Mesenchymal stem cell (in vitro differentiated cells and primary cell): ENCODE results near the gene FILIP1L.

Experiments
- DNase-seq: peaks from one replicate; pipeline ENCODE4 v3.0.0-alpha.2; 2013
- H2AFZ ChIP-seq: one replicate; pipeline ENCODE4 v1.6.1; 2013; ENCODE audit warnings: low read depth, mild to moderate bottlenecking, control low read depth, inconsistent platforms, low read length, moderate library complexity
- H2AK5ac ChIP-seq: 2 replicates; pipeline ENCODE4 v1.6.1; 2013; ENCODE audit warnings: low read length, moderate library complexity, mild to moderate bottlenecking, inconsistent platforms; ENCODE audit not compliant: severe bottlenecking
- H2BK120ac ChIP-seq: one replicate; pipeline ENCODE4 v1.6.1; 2013; ENCODE audit warnings: low read depth, mild to moderate bottlenecking, inconsistent platforms, low read length, moderate library complexity
- H2BK12ac ChIP-seq, 2 experiments: one replicate each; pipeline ENCODE4 v1.6.1; 2013; ENCODE audit warnings: inconsistent platforms in 2 of 2, low read length in 2 of 2, mild to moderate bottlenecking in 2 of 2, moderate library complexity in 2 of 2, control low read depth in 1 of 2
- H2BK15ac ChIP-seq: one replicate; pipeline ENCODE4 v1.6.1; 2013; ENCODE audit warnings: mild to moderate bottlenecking, low read depth, inconsistent platforms; ENCODE audit not compliant: poor library complexity, severe bottlenecking
- H2BK5ac ChIP-seq: 2 replicates; pipeline ENCODE4 v1.6.1; 2013; ENCODE audit warnings: low read depth, mild to moderate bottlenecking, low read length, control low read depth, inconsistent platforms; ENCODE audit not compliant: poor library complexity, severe bottlenecking
- H3K14ac ChIP-seq, 2 experiments: one replicate each; pipeline ENCODE4 v1.6.1; 2013; ENCODE audit warnings: inconsistent platforms in 2 of 2, low read length in 2 of 2, control low read depth in 1 of 2, mild to moderate bottlenecking in 1 of 2, moderate library complexity in 1 of 2
- H3K18ac ChIP-seq, 2 experiments: one replicate each; pipeline ENCODE4 v1.6.1; 2013; ENCODE audit warnings: inconsistent platforms in 2 of 2, low read length in 2 of 2, control low read depth in 1 of 2, low read depth in 1 of 2, mild to moderate bottlenecking in 1 of 2
- H3K23ac ChIP-seq, 2 experiments: one replicate each; pipeline ENCODE4 v1.6.1; 2013; ENCODE audit warnings: inconsistent platforms in 2 of 2, low read length in 2 of 2, mild to moderate bottlenecking in 2 of 2, moderate library complexity in 2 of 2, control low read depth in 1 of 2
- H3K27ac ChIP-seq: 2 replicates; pipeline ENCODE4 v1.5.1; 2013; ENCODE audit warnings: mild to moderate bottlenecking, moderate library complexity, low read length, control low read depth, inconsistent platforms; ENCODE audit not compliant: poor library complexity, severe bottlenecking
- H3K27me3 ChIP-seq, 2 experiments: 2 replicates each; pipeline versions ENCODE4 v1.6.1 to v1.7.0; 2013; ENCODE audit warnings: low read length in 2 of 2, mild to moderate bottlenecking in 2 of 2, moderate library complexity in 2 of 2, control low read depth in 1 of 2, inconsistent platforms in 1 of 2; ENCODE audit not compliant: control insufficient read depth in 1 of 2, insufficient read depth in 1 of 2
- H3K36me3 ChIP-seq, 2 experiments: 2 replicates each; pipeline versions ENCODE4 v1.6.1 to v1.7.0; 2013; ENCODE audit warnings: low read length in 2 of 2, control low read depth in 1 of 2, inconsistent platforms in 1 of 2, low read depth in 1 of 2, mild to moderate bottlenecking in 1 of 2; ENCODE audit not compliant: insufficient read depth in 2 of 2, control insufficient read depth in 1 of 2
- H3K4ac ChIP-seq, 2 experiments: one replicate each; pipeline ENCODE4 v1.6.1; 2013; ENCODE audit warnings: inconsistent platforms in 2 of 2, low read length in 2 of 2, mild to moderate bottlenecking in 2 of 2, moderate library complexity in 2 of 2, control low read depth in 1 of 2, low read depth in 1 of 2
- H3K4me1 ChIP-seq: 2 replicates; pipeline ENCODE4 v1.6.1; 2013; ENCODE audit warnings: low read depth, low read length, control low read depth; ENCODE audit not compliant: control insufficient read depth, insufficient read depth
- H3K4me2 ChIP-seq: 2 replicates; pipeline ENCODE4 v1.6.1; 2013; ENCODE audit warnings: low read length, mild to moderate bottlenecking, inconsistent platforms; ENCODE audit not compliant: poor library complexity, severe bottlenecking
- H3K4me3 ChIP-seq, 2 experiments: 2 replicates each; pipeline versions ENCODE4 v1.5.1 to v1.7.0; 2013; ENCODE audit warnings: low read length in 2 of 2, mild to moderate bottlenecking in 2 of 2, control low read depth in 1 of 2, low read depth in 1 of 2; ENCODE audit not compliant: insufficient read depth in 1 of 2
- H3K79me1 ChIP-seq: replicated peaks from 2 replicates; pipeline ENCODE4 v1.6.1; 2013; ENCODE audit warnings: mild to moderate bottlenecking, control low read depth, low read length, inconsistent platforms; ENCODE audit not compliant: poor library complexity, severe bottlenecking
- H3K9ac ChIP-seq: 2 replicates; pipeline ENCODE4 v1.7.0; 2013; ENCODE audit warnings: mild to moderate bottlenecking, low read length, moderate library complexity
- H3K9me3 ChIP-seq: 2 replicates; pipeline ENCODE4 v1.7.0; 2013; ENCODE audit warnings: mild to moderate bottlenecking, low read length; ENCODE audit not compliant: control insufficient read depth
- H4K8ac ChIP-seq: one replicate; pipeline ENCODE4 v1.6.1; 2013; ENCODE audit warnings: inconsistent platforms, mild to moderate bottlenecking, low read length, moderate library complexity
- H4K91ac ChIP-seq: one replicate; pipeline ENCODE4 v1.6.1; 2013; ENCODE audit warnings: mild to moderate bottlenecking, low read length, inconsistent platforms
- WGBS: methylation state at CpG from one replicate; pipeline ENCODE4 v1.1.7; 2013; ENCODE audit warnings: mixed read lengths; 5-methylcytosine and 5-hydroxymethylcytosine counted together

Gene FILIP1L

DNA sequence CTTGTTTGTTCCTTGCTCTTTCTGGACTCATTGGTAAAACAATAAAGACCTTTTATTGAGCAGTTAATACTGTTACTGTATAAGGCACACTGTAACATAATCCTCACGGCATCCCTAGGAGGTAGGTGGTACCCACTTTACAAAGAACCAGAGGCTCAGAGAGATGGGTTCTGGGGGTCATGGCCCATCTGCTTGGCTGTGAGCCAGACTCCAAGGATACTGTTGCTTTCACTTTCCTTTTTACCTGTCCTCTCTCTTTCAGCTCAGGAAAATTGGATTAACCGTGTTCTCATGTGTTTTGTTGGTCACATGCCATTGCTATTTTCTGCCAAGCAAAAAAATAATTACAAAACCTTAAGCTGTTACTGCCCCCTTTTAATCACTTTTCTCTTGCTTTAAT is 34.8 kb upstream of the FILIP1L start:
- H2BK120ac ChIP-seq: no peak overlapping the region
- H3K23ac ChIP-seq: no peak overlapping the region
- peak overlapping the region; percentile 71 for H2AFZ ChIP-seq
- H3K4me2 ChIP-seq: no peak overlapping the region
- H3K4ac ChIP-seq: no peak overlapping the region
- no peaks in the 10 kb centered on the region for H3K27me3 ChIP-seq
- no peak overlapping the region for H2BK12ac ChIP-seq
- no peak overlapping the region for H4K8ac ChIP-seq
- no peaks in the 10 kb centered on the region for H3K79me1 ChIP-seq
- no peak overlapping the region for H2BK5ac ChIP-seq
- WGBS: 97% methylated on average over 2 of the region's 2 CpGs
- no peak overlapping the region for H3K4me3 ChIP-seq
- no peaks in the 10 kb centered on the region for H3K36me3 ChIP-seq
- H3K27ac ChIP-seq: no peak overlapping the region
- no peak overlapping the region for H2AK5ac ChIP-seq
- no peaks in the 10 kb centered on the region for H3K4me1 ChIP-seq
- DNase-seq: no peak
- no peak overlapping the region for H4K91ac ChIP-seq
- no peak overlapping the region for H3K9ac ChIP-seq
- no peak overlapping the region for H2BK15ac ChIP-seq
- H3K18ac ChIP-seq: no peak overlapping the region
- H3K14ac ChIP-seq: peak overlapping the region in 1 of 2 experiments; percentile 48
- H3K9me3 ChIP-seq: no peaks in the 10 kb centered on the region

DNA sequence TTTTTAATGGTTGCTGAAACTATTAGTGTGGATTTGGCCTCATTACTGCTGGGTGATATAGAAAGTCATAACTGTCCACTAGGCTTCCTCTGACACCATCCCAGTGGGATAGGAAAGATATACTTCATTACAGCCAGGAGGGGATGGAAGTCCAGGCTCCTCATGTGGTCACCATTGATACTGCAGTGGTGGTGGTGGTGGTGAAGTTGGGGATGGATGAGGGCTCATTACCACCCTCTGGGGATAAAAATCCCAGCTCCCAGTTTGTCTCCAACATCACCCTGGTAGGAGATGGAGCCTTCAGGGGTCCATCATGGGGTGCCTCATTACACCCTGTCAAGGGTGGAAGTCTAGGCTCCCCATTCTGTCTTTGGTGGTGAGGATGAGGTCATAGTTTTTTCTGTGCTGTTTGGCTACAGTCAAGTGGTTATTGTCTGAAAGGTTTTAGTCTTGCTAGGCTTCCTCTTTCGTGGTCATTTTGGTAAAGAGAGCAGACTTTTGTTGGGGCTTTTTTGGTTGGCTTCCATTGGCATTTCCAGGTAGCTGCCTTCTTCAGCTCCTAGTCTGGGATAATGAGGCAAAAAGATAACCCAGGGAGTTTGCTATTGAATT is 30.1 kb upstream of the FILIP1L start:
- Histone ChIP-seq H3K36me3 (no peaks in the 10 kb centered on the region), H3K4me3 (no peak overlapping the region), H3K9ac (no peak overlapping the region), H4K8ac (no peak overlapping the region), H2AK5ac (no peak overlapping the region), H2AFZ (no peak overlapping the region), H3K18ac (no peak overlapping the region), H2BK120ac (no peak overlapping the region), H4K91ac (no peak overlapping the region), H3K14ac (no peak overlapping the region), H2BK15ac (no peak overlapping the region), H3K23ac (no peak overlapping the region), H3K4me1 (no peaks in the 10 kb centered on the region), H3K27me3 (no peaks in the 10 kb centered on the region), H3K9me3 (peaks cover 4% of the 10 kb centered on the region), H3K79me1 (no peaks in the 10 kb centered on the region), H3K27ac (no peak overlapping the region), H2BK5ac (no peak overlapping the region), H3K4ac (no peak overlapping the region), H2BK12ac (no peak overlapping the region), H3K4me2 (no peak overlapping the region)
- DNase-seq: no peak
- WGBS: 88% methylated on average over 1 of the region's 1 CpG

DNA sequence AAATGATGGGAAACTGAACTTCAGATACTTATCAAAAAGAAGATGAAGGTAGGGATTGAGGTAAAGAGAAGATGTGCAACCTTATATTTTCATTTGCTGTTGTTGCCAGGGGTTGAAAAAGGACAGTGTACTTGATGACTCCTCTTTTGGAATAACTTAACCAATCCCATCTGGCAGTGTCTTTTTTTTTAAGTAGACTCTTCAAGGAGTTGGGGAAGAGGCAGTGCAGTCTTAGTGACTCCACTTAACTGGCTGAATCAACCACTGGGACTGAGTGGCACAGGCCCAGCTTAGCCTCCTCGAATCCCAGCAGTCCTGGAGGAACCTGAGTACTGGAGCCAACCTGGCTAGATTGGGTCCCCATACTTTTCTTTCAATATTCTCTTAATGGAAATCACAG is 27.3 kb upstream of the FILIP1L start:
- no peak overlapping the region for H2BK12ac ChIP-seq
- H3K79me1 ChIP-seq: no peaks in the 10 kb centered on the region
- H3K4ac ChIP-seq: no peak overlapping the region

GRCh38 chr3:100140976-100141375 is 26.7 kb upstream of the FILIP1L start:
- Histone ChIP-seq H4K8ac (no peak overlapping the region), H4K91ac (no peak overlapping the region), H3K9ac (peak overlapping the region; percentile 5), H3K14ac (no peak overlapping the region), H3K18ac (peak overlapping the region in 1 of 2 experiments; percentile 5), H3K4me2 (no peak overlapping the region), H2BK120ac (no peak overlapping the region), H2AK5ac (no peak overlapping the region), H2BK12ac (no peak overlapping the region), H2BK15ac (no peak overlapping the region), H3K9me3 (peaks cover 4% of the 10 kb centered on the region), H3K4me3 (no peak overlapping the region), H2BK5ac (no peak overlapping the region), H3K23ac (no peak overlapping the region), H2AFZ (no peak overlapping the region), H3K36me3 (no peaks in the 10 kb centered on the region), H3K27ac (no peak overlapping the region), H3K27me3 (no peaks in the 10 kb centered on the region), H3K4me1 (no peaks in the 10 kb centered on the region), H3K4ac (no peak overlapping the region), H3K79me1 (no peaks in the 10 kb centered on the region)
- no CpG with 5 or more reads among the region's 1 CpG for WGBS
- no peak for DNase-seq

More for the DNA sequence above, 27.3 kb upstream of the FILIP1L start:
- Histone ChIP-seq H2AFZ (no peak overlapping the region), H3K36me3 (no peaks in the 10 kb centered on the region), H3K4me2 (no peak overlapping the region), H3K23ac (no peak overlapping the region), H3K14ac (no peak overlapping the region), H3K9me3 (peaks cover 4% of the 10 kb centered on the region), H3K4me3 (no peak overlapping the region), H3K27me3 (no peaks in the 10 kb centered on the region), H2BK120ac (no peak overlapping the region), H2AK5ac (no peak overlapping the region), H2BK15ac (no peak overlapping the region), H4K91ac (no peak overlapping the region), H2BK5ac (no peak overlapping the region), H4K8ac (no peak overlapping the region), H3K27ac (no peak overlapping the region), H3K4me1 (no peaks in the 10 kb centered on the region), H3K9ac (no peak overlapping the region), H3K18ac (no peak overlapping the region)
- 92% methylated on average over 1 of the region's 1 CpG for WGBS
- DNase-seq: no peak
